Central memory CD8-positive, alpha-beta T cell (primary cell): ENCODE measurements around the gene ZDHHC11B.
"Not testable (repeated sequence)": the region's sequence is repeated elsewhere in the genome, so short reads cannot be mapped to it uniquely, and the experiment has no call there.

Source experiments
- ATAC-seq: fragments of 150-1000 bp; cut with Tn5 transposase; replicated peaks from 2 replicates; pipeline ENCODE4 v1.10.0; 2022; ENCODE audit warnings: mild to moderate bottlenecking, moderate FRiP score, moderate number of reproducible peaks; ENCODE audit not compliant: poor library complexity, severe bottlenecking; ENCODE audit errors: extremely low read depth
- DNase-seq, 2 donors: peaks; one replicate each; pipeline ENCODE4 v3.0.0; 2021; ENCODE audit warnings: low spot score in 2 of 2
- H3K27ac Mint-ChIP-seq: one replicate; pipeline ENCODE4 v1.8.0; 2022; ENCODE audit warnings: low read depth, mild to moderate bottlenecking, moderate library complexity, mixed read lengths
- H3K27me3 Mint-ChIP-seq: one replicate; pipeline ENCODE4 v1.8.0; 2022; ENCODE audit warnings: mixed read lengths
- H3K36me3 Mint-ChIP-seq: one replicate; pipeline ENCODE4 v1.8.0; 2022; ENCODE audit warnings: mild to moderate bottlenecking, moderate library complexity, mixed read lengths; ENCODE audit not compliant: insufficient read depth
- H3K4me1 Mint-ChIP-seq: one replicate; pipeline ENCODE4 v1.8.0; 2022; ENCODE audit warnings: mixed read lengths
- H3K4me3 Mint-ChIP-seq: one replicate; pipeline ENCODE4 v1.8.0; 2022; ENCODE audit warnings: mild to moderate bottlenecking, moderate library complexity, mixed read lengths
- H3K9me3 Mint-ChIP-seq: one replicate; pipeline ENCODE4 v1.8.0; 2022; ENCODE audit warnings: mixed read lengths

The ZDHHC11B gene

GRCh38 chr5:761059-761771 lies 23.3 kb downstream of the ZDHHC11B start:
- H3K36me3 Mint-ChIP-seq, result peaks cover 15% of the 10 kb centered on the region
- H3K4me3 Mint-ChIP-seq, result no peak overlapping the region
- ATAC-seq, result no peak
- no peaks in the 10 kb centered on the region for H3K9me3 Mint-ChIP-seq
- H3K4me1 Mint-ChIP-seq, result peaks cover 16% of the 10 kb centered on the region
- H3K27me3 Mint-ChIP-seq, result peaks cover 27% of the 10 kb centered on the region
- peak in 1 of 2 donors; percentile 13 for DNase-seq
- H3K27ac Mint-ChIP-seq, result peak overlapping the region; percentile 65

GRCh38 chr5:760363-761058 lies 24.0 kb downstream of the ZDHHC11B start:
- peaks cover 14% of the 10 kb centered on the region for H3K36me3 Mint-ChIP-seq
- H3K27me3 Mint-ChIP-seq, result peaks cover 27% of the 10 kb centered on the region
- H3K4me3 Mint-ChIP-seq, result no peak overlapping the region
- H3K9me3 Mint-ChIP-seq, result no peaks in the 10 kb centered on the region
- H3K27ac Mint-ChIP-seq, result no peak overlapping the region
- peak in 1 of 2 donors; percentile 13 for DNase-seq
- peaks cover 16% of the 10 kb centered on the region for H3K4me1 Mint-ChIP-seq
- no peak for ATAC-seq

- peak overlapping the region; percentile 92 for H3K27ac Mint-ChIP-seq
- peaks cover 14% of the 10 kb centered on the region for H3K36me3 Mint-ChIP-seq
- H3K4me1 Mint-ChIP-seq, result peaks cover 16% of the 10 kb centered on the region
- ATAC-seq (no peak), DNase-seq (peak in 1 of 2 donors; percentile 14)
- H3K9me3 Mint-ChIP-seq, result no peaks in the 10 kb centered on the region
- H3K27me3 Mint-ChIP-seq, result peaks cover 27% of the 10 kb centered on the region
- no peak overlapping the region for H3K4me3 Mint-ChIP-seq
These were observed 24.7 kb downstream of the ZDHHC11B start for GRCh38 chr5:759781-760362.

GRCh38 chr5:759111-759751 lies 25.3 kb downstream of the ZDHHC11B start:
- peaks cover 14% of the 10 kb centered on the region for H3K36me3 Mint-ChIP-seq
- peak overlapping the region; percentile 72 for H3K4me3 Mint-ChIP-seq
- H3K4me1 Mint-ChIP-seq, result peaks cover 20% of the 10 kb centered on the region
- no peaks in the 10 kb centered on the region for H3K9me3 Mint-ChIP-seq
- peaks cover 27% of the 10 kb centered on the region for H3K27me3 Mint-ChIP-seq
- ATAC-seq (peak; percentile 79), DNase-seq (peak; percentile 58 to 65)
- peak overlapping the region; percentile 92 for H3K27ac Mint-ChIP-seq

GRCh38 chr5:758698-759053 lies 25.9 kb downstream of the ZDHHC11B start:
- ATAC-seq, result no peak
- no peaks in the 10 kb centered on the region for H3K9me3 Mint-ChIP-seq
- DNase-seq, result no peak
- H3K36me3 Mint-ChIP-seq, result peaks cover 14% of the 10 kb centered on the region
- peaks cover 27% of the 10 kb centered on the region for H3K27me3 Mint-ChIP-seq
- H3K4me1 Mint-ChIP-seq, result peaks cover 24% of the 10 kb centered on the region
- H3K4me3 Mint-ChIP-seq, result peak overlapping the region; percentile 72
- H3K27ac Mint-ChIP-seq, result peak overlapping the region; percentile 92

GRCh38 chr5:757931-758697 lies 26.4 kb downstream of the ZDHHC11B start:
- no peak for DNase-seq
- Mint-ChIP-seq H3K27ac (peak overlapping the region; percentile 92), H3K27me3 (peaks cover 27% of the 10 kb centered on the region), H3K4me3 (no peak overlapping the region), H3K4me1 (peaks cover 24% of the 10 kb centered on the region), H3K9me3 (no peaks in the 10 kb centered on the region), H3K36me3 (peaks cover 13% of the 10 kb centered on the region)
- peak; percentile 22 for ATAC-seq

GRCh38 chr5:757346-757930 lies 27.1 kb downstream of the ZDHHC11B start:
- ATAC-seq, result no peak
- H3K27ac Mint-ChIP-seq, result no peak overlapping the region
- peaks cover 24% of the 10 kb centered on the region for H3K4me1 Mint-ChIP-seq
- H3K36me3 Mint-ChIP-seq, result peaks cover 12% of the 10 kb centered on the region
- no peak overlapping the region for H3K4me3 Mint-ChIP-seq
- no peaks in the 10 kb centered on the region for H3K9me3 Mint-ChIP-seq
- H3K27me3 Mint-ChIP-seq, result peaks cover 27% of the 10 kb centered on the region
- DNase-seq, result no peak

GRCh38 chr5:756865-757345 lies 27.6 kb downstream of the ZDHHC11B start:
- Mint-ChIP-seq H3K4me3 (no peak overlapping the region), H3K36me3 (peaks cover 11% of the 10 kb centered on the region)
- ATAC-seq, result no peak

GRCh38 chr5:756171-756570 lies 28.4 kb downstream of the ZDHHC11B start:
- no peak for ATAC-seq
- DNase-seq, result no peak
- Mint-ChIP-seq H3K27me3 (peaks cover 27% of the 10 kb centered on the region), H3K4me1 (peaks cover 24% of the 10 kb centered on the region), H3K27ac (no peak overlapping the region), H3K9me3 (no peaks in the 10 kb centered on the region), H3K4me3 (no peak overlapping the region), H3K36me3 (peaks cover 8% of the 10 kb centered on the region)

More at GRCh38 chr5:756865-757345, 27.6 kb downstream of the ZDHHC11B start:
- H3K27me3 Mint-ChIP-seq, result peaks cover 27% of the 10 kb centered on the region
- H3K4me1 Mint-ChIP-seq, result peaks cover 24% of the 10 kb centered on the region
- no peak for DNase-seq
- H3K9me3 Mint-ChIP-seq, result no peaks in the 10 kb centered on the region
- no peak overlapping the region for H3K27ac Mint-ChIP-seq

GRCh38 chr5:754143-754632 lies 30.3 kb downstream of the ZDHHC11B start:
- not testable (repeated sequence) for ATAC-seq, DNase-seq, H3K36me3 Mint-ChIP-seq, H3K4me3 Mint-ChIP-seq, H3K9me3 Mint-ChIP-seq
- Mint-ChIP-seq H3K4me1 (peaks cover 19% of the 10 kb centered on the region), H3K27me3 (peaks cover 14% of the 10 kb centered on the region), H3K27ac (peak overlapping the region; percentile 19)

- H3K9me3 Mint-ChIP-seq, H3K36me3 Mint-ChIP-seq, H3K4me3 Mint-ChIP-seq, H3K27me3 Mint-ChIP-seq, ATAC-seq, DNase-seq: not testable (repeated sequence)
- peak overlapping the region; percentile 19 for H3K27ac Mint-ChIP-seq
- H3K4me1 Mint-ChIP-seq, result peaks cover 14% of the 10 kb centered on the region
These were observed 30.9 kb downstream of the ZDHHC11B start for GRCh38 chr5:753567-754142.
